ENCODE data around the gene APMAP. TPM values are rescaled to one million over a fixed set of nuclear protein-coding genes. Genes with fewer than 3 reads are reported as not detected.

The APMAP gene
- total RNA-seq, 3 donors from 2014 or later (not counting 1 experiment from before 2014, with no cell fraction given) = 205 to 212 (median 207) TPM

GRCh38 chr20:25024171-25024570 lies 31.6 kb upstream of the APMAP start:
- H3K4me1 ChIP-seq (ENCODE audit: control insufficient read depth, insufficient read depth, low read length) = peaks cover 24% of the 10 kb centered on the region
- WGBS (ENCODE audit: insufficient coverage) = 93% methylated on average over 4 of the region's 4 CpGs
- H3K36me3 Mint-ChIP-seq = no peaks in the 10 kb centered on the region
- H3K36me3 ChIP-seq (ENCODE audit: control insufficient read depth, insufficient read depth, low read length) = peaks cover 44% of the 10 kb centered on the region
- no peaks in the 10 kb centered on the region for H3K27me3 ChIP-seq (ENCODE audit: control insufficient read depth, insufficient read depth, low read length)
- H3K27me3 Mint-ChIP-seq (ENCODE audit: low read depth in 2 of 2) = no peaks in the 10 kb centered on the region
- H3K27ac Mint-ChIP-seq = peak overlapping the region; percentile 51 to 67
- intact Hi-C loops (cut with micrococcal nuclease) = no loop called here
- H3K9me3 ChIP-seq (ENCODE audit: control insufficient read depth, insufficient read depth, low read length) = no peaks in the 10 kb centered on the region
- TF ChIP-seq, protein P1, sequence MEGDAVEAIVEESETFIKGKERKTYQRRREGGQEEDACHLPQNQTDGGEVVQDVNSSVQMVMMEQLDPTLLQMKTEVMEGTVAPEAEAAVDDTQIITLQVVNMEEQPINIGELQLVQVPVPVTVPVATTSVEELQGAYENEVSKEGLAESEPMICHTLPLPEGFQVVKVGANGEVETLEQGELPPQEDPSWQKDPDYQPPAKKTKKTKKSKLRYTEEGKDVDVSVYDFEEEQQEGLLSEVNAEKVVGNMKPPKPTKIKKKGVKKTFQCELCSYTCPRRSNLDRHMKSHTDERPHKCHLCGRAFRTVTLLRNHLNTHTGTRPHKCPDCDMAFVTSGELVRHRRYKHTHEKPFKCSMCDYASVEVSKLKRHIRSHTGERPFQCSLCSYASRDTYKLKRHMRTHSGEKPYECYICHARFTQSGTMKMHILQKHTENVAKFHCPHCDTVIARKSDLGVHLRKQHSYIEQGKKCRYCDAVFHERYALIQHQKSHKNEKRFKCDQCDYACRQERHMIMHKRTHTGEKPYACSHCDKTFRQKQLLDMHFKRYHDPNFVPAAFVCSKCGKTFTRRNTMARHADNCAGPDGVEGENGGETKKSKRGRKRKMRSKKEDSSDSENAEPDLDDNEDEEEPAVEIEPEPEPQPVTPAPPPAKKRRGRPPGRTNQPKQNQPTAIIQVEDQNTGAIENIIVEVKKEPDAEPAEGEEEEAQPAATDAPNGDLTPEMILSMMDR (IDR thresholded peaks at IDR 0.05) = no peak
- ATAC-seq (no peak), DNase-seq (no peak)
- H3K4me3 ChIP-seq (ENCODE audit: low read length) = no peak overlapping the region
- H3K27ac ChIP-seq (ENCODE audit: low read length) = no peak overlapping the region
- H3K4me1 Mint-ChIP-seq = peaks cover 34 to 44% of the 10 kb centered on the region in 2 donors
- no peak overlapping the region for H3K4me3 Mint-ChIP-seq
- no peaks in the 10 kb centered on the region for H3K9me3 Mint-ChIP-seq

- H3K36me3 ChIP-seq (ENCODE audit: control insufficient read depth, insufficient read depth, low read length) = peaks cover 44% of the 10 kb centered on the region
- H3K4me1 Mint-ChIP-seq = peaks cover 39 to 52% of the 10 kb centered on the region in 2 donors
These were observed 30.8 kb upstream of the APMAP start for GRCh38 chr20:25023356-25023755.

GRCh38 chr20:25022680-25023079 lies 30.1 kb upstream of the APMAP start:
- H3K27ac Mint-ChIP-seq = no peak overlapping the region
- Histone ChIP-seq H3K9me3 (ENCODE audit: control insufficient read depth, insufficient read depth, low read length) (no peaks in the 10 kb centered on the region), H3K4me1 (ENCODE audit: control insufficient read depth, insufficient read depth, low read length) (peaks cover 27% of the 10 kb centered on the region), H3K36me3 (ENCODE audit: control insufficient read depth, insufficient read depth, low read length) (peaks cover 47% of the 10 kb centered on the region), H3K4me3 (ENCODE audit: low read length) (no peak overlapping the region), H3K27ac (ENCODE audit: low read length) (no peak overlapping the region), H3K27me3 (ENCODE audit: control insufficient read depth, insufficient read depth, low read length) (no peaks in the 10 kb centered on the region)
- ATAC-seq (no peak), DNase-seq (no peak)
- H3K4me3 Mint-ChIP-seq = no peak overlapping the region
- no peaks in the 10 kb centered on the region for H3K36me3 Mint-ChIP-seq
- 95% methylated on average over 11 of the region's 11 CpGs for WGBS (ENCODE audit: insufficient coverage)
- no peaks in the 10 kb centered on the region for H3K9me3 Mint-ChIP-seq
- H3K4me1 Mint-ChIP-seq = peaks cover 41 to 55% of the 10 kb centered on the region in 2 donors
- intact Hi-C loops (cut with micrococcal nuclease) = no loop called here
- TF ChIP-seq, protein P1 (IDR thresholded peaks at IDR 0.05) = no peak
- no peaks in the 10 kb centered on the region for H3K27me3 Mint-ChIP-seq (ENCODE audit: low read depth in 2 of 2)

More at GRCh38 chr20:25023356-25023755, 30.8 kb upstream of the APMAP start:
- H3K27ac Mint-ChIP-seq = peak overlapping the region; percentile 51 to 67
- no peaks in the 10 kb centered on the region for H3K9me3 Mint-ChIP-seq
- TF ChIP-seq, protein P1 (IDR thresholded peaks at IDR 0.05) = no peak
- Histone ChIP-seq H3K4me1 (ENCODE audit: control insufficient read depth, insufficient read depth, low read length) (peaks cover 27% of the 10 kb centered on the region), H3K9me3 (ENCODE audit: control insufficient read depth, insufficient read depth, low read length) (no peaks in the 10 kb centered on the region), H3K4me3 (ENCODE audit: low read length) (no peak overlapping the region), H3K27ac (ENCODE audit: low read length) (no peak overlapping the region), H3K27me3 (ENCODE audit: control insufficient read depth, insufficient read depth, low read length) (no peaks in the 10 kb centered on the region)
- WGBS (ENCODE audit: insufficient coverage) = 76% methylated on average over 9 of the region's 10 CpGs
- H3K27me3 Mint-ChIP-seq (ENCODE audit: low read depth in 2 of 2) = no peaks in the 10 kb centered on the region
- intact Hi-C loops (cut with micrococcal nuclease) = no loop called here
- ATAC-seq = no peak
- no peak for DNase-seq
- H3K36me3 Mint-ChIP-seq = no peaks in the 10 kb centered on the region
- H3K4me3 Mint-ChIP-seq = no peak overlapping the region

GRCh38 chr20:25021336-25021735 lies 28.8 kb upstream of the APMAP start:
- DNase-seq = no peak
- Histone ChIP-seq H3K4me1 (ENCODE audit: control insufficient read depth, insufficient read depth, low read length) (peaks cover 31% of the 10 kb centered on the region), H3K27ac (ENCODE audit: low read length) (no peak overlapping the region), H3K9me3 (ENCODE audit: control insufficient read depth, insufficient read depth, low read length) (no peaks in the 10 kb centered on the region), H3K27me3 (ENCODE audit: control insufficient read depth, insufficient read depth, low read length) (no peaks in the 10 kb centered on the region), H3K36me3 (ENCODE audit: control insufficient read depth, insufficient read depth, low read length) (peaks cover 49% of the 10 kb centered on the region), H3K4me3 (ENCODE audit: low read length) (no peak overlapping the region)
- intact Hi-C loops (cut with micrococcal nuclease) = no loop called here
- Mint-ChIP-seq H3K4me3 (no peak overlapping the region), H3K4me1 (peaks cover 34 to 44% of the 10 kb centered on the region in 2 donors), H3K9me3 (no peaks in the 10 kb centered on the region), H3K27ac (no peak overlapping the region), H3K27me3 (ENCODE audit: low read depth in 2 of 2) (no peaks in the 10 kb centered on the region), H3K36me3 (no peaks in the 10 kb centered on the region)
- ATAC-seq = no peak
- TF ChIP-seq, protein P1 (IDR thresholded peaks at IDR 0.05) = no peak
- WGBS (ENCODE audit: insufficient coverage) = 97% methylated on average over 6 of the region's 6 CpGs

Measured in natural killer cell (primary cell).